GM12864 (cell line): ENCODE data around the gene ANKS1B.

ENCODE experiments used
- DNase-seq: peaks from one replicate; pipeline ENCODE4 v3.0.0-alpha.2; 2011; ENCODE audit warnings: low read depth
- H3K4me3 ChIP-seq: 2 replicates; pipeline ENCODE4 v1.5.1; 2011; ENCODE audit warnings: mild to moderate bottlenecking, low read depth, low read length, control low read depth
- CTCF ChIP-seq: IDR thresholded peaks from 2 replicates; pipeline ENCODE4 v1.5.1; 2011; ENCODE audit warnings: low read depth, mild to moderate bottlenecking, moderate library complexity, low read length, control low read depth, inconsistent platforms; ENCODE audit errors: missing control alignments

Gene ANKS1B

GRCh38 chr12:99137124-99137855 is 847.4 kb downstream of the ANKS1B start:
- no peak for DNase-seq
- H3K4me3 ChIP-seq, result no peak overlapping the region
- TF ChIP-seq CTCF, result peak; percentile 22

GRCh38 chr12:99136516-99136915 is 848.2 kb downstream of the ANKS1B start:
- no peak for DNase-seq
- TF ChIP-seq CTCF, result no peak
- H3K4me3 ChIP-seq, result no peak overlapping the region

- no peak for DNase-seq
Measured at GRCh38 chr12:99135376-99135775, 849.4 kb downstream of the ANKS1B start.

GRCh38 chr12:99133401-99133800 is 851.3 kb downstream of the ANKS1B start:
- H3K4me3 ChIP-seq, result no peak overlapping the region
- DNase-seq, result no peak
- no peak for TF ChIP-seq CTCF

More at GRCh38 chr12:99135376-99135775, 849.4 kb downstream of the ANKS1B start:
- TF ChIP-seq CTCF, result no peak
- H3K4me3 ChIP-seq, result no peak overlapping the region

- TF ChIP-seq CTCF, result no peak
- DNase-seq, result peak; percentile 10
- no peak overlapping the region; the same call in 1 of the 2 replicates for H3K4me3 ChIP-seq
Measured at GRCh38 chr12:99131751-99132199, 853.0 kb downstream of the ANKS1B start.

GRCh38 chr12:99130808-99131553 is 853.8 kb downstream of the ANKS1B start:
- H3K4me3 ChIP-seq, result peak overlapping the region; percentile 29; the same call in 1 of the 2 replicates
- DNase-seq, result peak; percentile 25

More at GRCh38 chr12:99130808-99131553, 853.8 kb downstream of the ANKS1B start:
- TF ChIP-seq CTCF, result no peak
